H9 (cell line): ENCODE measurements around the gene EEF1G. TPM values are rescaled to one million over a fixed set of nuclear protein-coding genes. Genes with fewer than 3 reads are reported as not detected.
"Not testable (repeated sequence)": the region's sequence is repeated elsewhere in the genome, so short reads cannot be mapped to it uniquely, and the experiment has no call there.

Experiments used
- DNase-seq: peaks from one replicate; pipeline ENCODE4 v3.0.0-alpha.2; 2017
- H2AFZ ChIP-seq: one replicate; pipeline ENCODE4 v1.6.1; 2013; ENCODE audit warnings: mild to moderate bottlenecking, low read length, control low read depth, moderate library complexity
- H2AK5ac ChIP-seq: 2 replicates; pipeline ENCODE4 v1.6.1; 2013; ENCODE audit warnings: low read length, control low read depth, mixed read lengths; ENCODE audit not compliant: insufficient read length
- H2BK120ac ChIP-seq: one replicate; pipeline ENCODE4 v1.6.1; 2013; ENCODE audit warnings: low read depth, mild to moderate bottlenecking, low read length, control low read depth, inconsistent platforms; ENCODE audit not compliant: poor library complexity, severe bottlenecking
- H2BK12ac ChIP-seq: 2 replicates; pipeline ENCODE4 v1.6.1; 2013; ENCODE audit warnings: low read length, control low read depth, mixed read lengths, low read depth; ENCODE audit not compliant: insufficient read length
- H2BK15ac ChIP-seq: 2 replicates; pipeline ENCODE4 v1.6.1; 2013; ENCODE audit warnings: low read depth, low read length, control low read depth
- H2BK20ac ChIP-seq: one replicate; pipeline ENCODE4 v1.6.1; 2013; ENCODE audit warnings: low read depth, mild to moderate bottlenecking, low read length, control low read depth, inconsistent platforms; ENCODE audit not compliant: poor library complexity, severe bottlenecking
- H2BK5ac ChIP-seq: 2 replicates; pipeline ENCODE4 v1.6.1; 2013; ENCODE audit warnings: low read length, control low read depth, mixed read lengths; ENCODE audit not compliant: insufficient read length
- H3K14ac ChIP-seq: 2 replicates; pipeline ENCODE4 v1.6.1; 2013; ENCODE audit warnings: low read length, control low read depth; ENCODE audit not compliant: insufficient read depth
- H3K18ac ChIP-seq: 2 replicates; pipeline ENCODE4 v1.6.1; 2013; ENCODE audit warnings: low read depth, mild to moderate bottlenecking, mixed read lengths, low read length, control low read depth; ENCODE audit not compliant: insufficient read length
- H3K23ac ChIP-seq: 2 replicates; pipeline ENCODE4 v1.6.1; 2013; ENCODE audit warnings: low read length, control low read depth, mixed read lengths, low read depth; ENCODE audit not compliant: insufficient read length
- H3K23me2 ChIP-seq: 2 replicates; pipeline ENCODE4 v1.6.1; 2013; ENCODE audit warnings: low read depth, mild to moderate bottlenecking, mixed read lengths, low read length, control low read depth; ENCODE audit not compliant: insufficient read length, poor library complexity, severe bottlenecking
- H3K27ac ChIP-seq: 2 replicates; pipeline ENCODE4 v1.5.1; 2013; ENCODE audit warnings: low read length, control low read depth, mixed read lengths, low read depth; ENCODE audit not compliant: insufficient read length
- H3K27me3 ChIP-seq: 2 replicates; pipeline ENCODE4 v1.6.1; 2013; ENCODE audit warnings: low read length, control low read depth, inconsistent platforms; ENCODE audit not compliant: insufficient read depth
- H3K4ac ChIP-seq: 2 replicates; pipeline ENCODE4 v1.6.1; 2013; ENCODE audit warnings: low read depth, mild to moderate bottlenecking, control low read depth, inconsistent platforms, low read length, moderate library complexity
- H3K4me1 ChIP-seq: 2 replicates; pipeline ENCODE4 v1.6.1; 2013; ENCODE audit warnings: low read length, control low read depth, inconsistent platforms; ENCODE audit not compliant: insufficient read depth
- H3K4me2 ChIP-seq: 2 replicates; pipeline ENCODE4 v1.6.1; 2013; ENCODE audit warnings: low read length, control low read depth, mixed read lengths; ENCODE audit not compliant: insufficient read length, insufficient read depth
- H3K56ac ChIP-seq: 2 replicates; pipeline ENCODE4 v1.6.1; 2013; ENCODE audit warnings: low read depth, mild to moderate bottlenecking, mixed read lengths, low read length, control low read depth; ENCODE audit not compliant: insufficient read length
- H3K79me1 ChIP-seq: 2 replicates; pipeline ENCODE4 v1.6.1; 2013; ENCODE audit warnings: low read depth, mild to moderate bottlenecking, moderate library complexity, low read length, control low read depth, inconsistent platforms; ENCODE audit not compliant: insufficient read depth, poor library complexity, severe bottlenecking
- H3K79me2 ChIP-seq: 2 replicates; pipeline ENCODE4 v1.6.1; 2013; ENCODE audit warnings: low read length, control low read depth, inconsistent platforms; ENCODE audit not compliant: insufficient read depth
- H3K9ac ChIP-seq: 2 replicates; pipeline ENCODE4 v1.6.1; 2013; ENCODE audit warnings: low read length, control low read depth, mixed read lengths; ENCODE audit not compliant: insufficient read length; ENCODE audit errors: extremely low read depth
- H3K9me3 ChIP-seq: one replicate; pipeline ENCODE4 v1.6.1; 2013; ENCODE audit warnings: low read depth, low read length, inconsistent platforms; ENCODE audit not compliant: control insufficient read depth
- H3T11ph ChIP-seq: one replicate; pipeline ENCODE4 v1.6.1; 2013; ENCODE audit warnings: mild to moderate bottlenecking, low read length, control low read depth, inconsistent platforms
- H4K20me1 ChIP-seq: one replicate; pipeline ENCODE4 v1.6.1; 2013; ENCODE audit not compliant: control insufficient read depth, insufficient read length, insufficient read depth
- H4K5ac ChIP-seq: 2 replicates; pipeline ENCODE4 v1.6.1; 2013; ENCODE audit warnings: low read depth, mild to moderate bottlenecking, mixed read lengths, low read length, control low read depth; ENCODE audit not compliant: insufficient read length
- H4K8ac ChIP-seq: replicated peaks from 2 replicates; pipeline ENCODE4 v1.6.1; 2013; ENCODE audit warnings: low read length, control low read depth, mixed read lengths, low read depth; ENCODE audit not compliant: insufficient read length
- H4K91ac ChIP-seq: 2 replicates; pipeline ENCODE4 v1.6.1; 2013; ENCODE audit warnings: low read depth, mild to moderate bottlenecking, moderate library complexity, mixed read lengths, low read length, control low read depth; ENCODE audit not compliant: insufficient read length
- H3K27ac Mint-ChIP-seq, 3 experiments: 2 replicates in 2 of 3; 3 replicates in 1 of 3; pipeline ENCODE4 v1.8.0; 2020 to 2021; ENCODE audit warnings: mixed read lengths in 3 of 3, mild to moderate bottlenecking in 1 of 3, moderate library complexity in 1 of 3
- H3K27me3 Mint-ChIP-seq: 2 replicates; pipeline ENCODE4 v1.8.0; 2021; ENCODE audit warnings: low read depth, mild to moderate bottlenecking, moderate library complexity, mixed read lengths
- H3K36me3 Mint-ChIP-seq, 3 experiments: 2 replicates in 2 of 3; 3 replicates in 1 of 3; pipeline ENCODE4 v1.8.0; 2020 to 2021; ENCODE audit warnings: low read depth in 3 of 3, mixed read lengths in 3 of 3; ENCODE audit not compliant: insufficient read depth in 1 of 3
- H3K4me1 Mint-ChIP-seq, 2 experiments: 2 replicates each; pipeline ENCODE4 v1.8.0; 2020; ENCODE audit warnings: mixed read lengths in 2 of 2
- H3K4me3 Mint-ChIP-seq, 2 experiments: 2 replicates in 1 of 2; 3 replicates in 1 of 2; pipeline ENCODE4 v1.8.0; 2020 to 2021; ENCODE audit warnings: mild to moderate bottlenecking in 2 of 2, mixed read lengths in 2 of 2, moderate library complexity in 1 of 2
- H3K9me3 Mint-ChIP-seq, 2 experiments: 2 replicates in 1 of 2; 3 replicates in 1 of 2; pipeline ENCODE4 v1.8.0; 2020; ENCODE audit warnings: mild to moderate bottlenecking in 2 of 2, mixed read lengths in 2 of 2, moderate library complexity in 1 of 2
- WGBS: extraction: QIAGEN DNeasy Blood & Tissue Kit; methylation state at CpG from one replicate; pipeline ENCODE4 v1.1.7; 2013; ENCODE audit warnings: missing lambda C conversion rate, low lambda C conversion rate, mixed read lengths; ENCODE audit not compliant: insufficient read length; ENCODE audit errors: extremely low coverage; 5-methylcytosine and 5-hydroxymethylcytosine counted together
- total RNA-seq: library from RNA; stranded (reverse); gene quantifications from 2 replicates; pipeline ENCODE4 v1.2.1, GENCODE V29; 2021

Gene EEF1G
- total RNA-seq, 1 experiment from 2014 or later, result 1,790 TPM

GRCh38 chr11:62581735-62582134 lies 8.0 kb upstream of the EEF1G start:
- not testable (repeated sequence) for H3K23me2 ChIP-seq, H3K4me1 ChIP-seq, H3K27me3 Mint-ChIP-seq, H3K23ac ChIP-seq, H4K20me1 ChIP-seq, H3K18ac ChIP-seq, H2BK15ac ChIP-seq, H2BK5ac ChIP-seq, H2BK20ac ChIP-seq, H2AFZ ChIP-seq, H3K27ac Mint-ChIP-seq, H3K9ac ChIP-seq, H3K79me2 ChIP-seq, H4K8ac ChIP-seq, DNase-seq, H2AK5ac ChIP-seq, H4K91ac ChIP-seq, H3K4me2 ChIP-seq, H3K4ac ChIP-seq, H3K14ac ChIP-seq, H3K27me3 ChIP-seq, H3T11ph ChIP-seq, H3K9me3 Mint-ChIP-seq, H3K9me3 ChIP-seq, H3K4me3 Mint-ChIP-seq, H3K27ac ChIP-seq, H2BK12ac ChIP-seq, H3K4me1 Mint-ChIP-seq, H4K5ac ChIP-seq, H2BK120ac ChIP-seq, H3K79me1 ChIP-seq, H3K56ac ChIP-seq
- peaks cover 3 to 51% (median 49%) of the 10 kb centered on the region in 3 experiments; a peak in 6 of 7 replicates for H3K36me3 Mint-ChIP-seq
- WGBS, result no CpG with 5 or more reads among the region's 4 CpGs
